ENCODE measurements around the gene CCDC170.
"Not testable (repeated sequence)": the region's sequence is repeated elsewhere in the genome, so short reads cannot be mapped to it uniquely, and the experiment has no call there.

The CCDC170 gene

GRCh38 chr6:151494936-151495320 lies 1.1 kb downstream of the CCDC170 start:
- no peak for DNase-seq

- no peak for DNase-seq
Measured at GRCh38 chr6:151495380-151495779, 1.6 kb downstream of the CCDC170 start.

GRCh38 chr6:151497905-151498304 lies 4.1 kb downstream of the CCDC170 start:
- DNase-seq = no peak

- peak in 1 of 5 donors; percentile 66 for DNase-seq
Measured at GRCh38 chr6:151498327-151498726, 4.5 kb downstream of the CCDC170 start.

- DNase-seq = no peak
Measured at GRCh38 chr6:151499551-151499950, 5.7 kb downstream of the CCDC170 start.

- no peak for DNase-seq
Measured at GRCh38 chr6:151501511-151502136, 7.8 kb downstream of the CCDC170 start.

GRCh38 chr6:151502499-151502898 lies 8.7 kb downstream of the CCDC170 start:
- DNase-seq = no peak

GRCh38 chr6:151506761-151507160 lies 12.9 kb downstream of the CCDC170 start:
- no peak for DNase-seq

GRCh38 chr6:151509048-151509447 lies 15.2 kb downstream of the CCDC170 start:
- DNase-seq = no peak

- DNase-seq = peak in 1 of 5 donors; percentile 35
Measured at GRCh38 chr6:151512481-151512880, 18.7 kb downstream of the CCDC170 start.

GRCh38 chr6:151514000-151514730 lies 20.3 kb downstream of the CCDC170 start:
- DNase-seq = no peak

GRCh38 chr6:151518992-151519391 lies 25.2 kb downstream of the CCDC170 start:
- DNase-seq = not testable (repeated sequence)

- DNase-seq = no peak
Measured at GRCh38 chr6:151523034-151523433, 29.2 kb downstream of the CCDC170 start.

- no peak for DNase-seq
Measured at GRCh38 chr6:151524059-151524458, 30.2 kb downstream of the CCDC170 start.

- no peak for DNase-seq
Measured at GRCh38 chr6:151534576-151534975, 40.8 kb downstream of the CCDC170 start.

GRCh38 chr6:151535476-151536187 lies 41.8 kb downstream of the CCDC170 start:
- no peak for DNase-seq

- no peak for DNase-seq
Measured at GRCh38 chr6:151536188-151536479, 42.3 kb downstream of the CCDC170 start.

GRCh38 chr6:151537556-151537955 lies 43.7 kb downstream of the CCDC170 start:
- no peak for DNase-seq

- no peak for DNase-seq
Measured at GRCh38 chr6:151539506-151540268, 45.9 kb downstream of the CCDC170 start.

GRCh38 chr6:151544453-151544852 lies 50.6 kb downstream of the CCDC170 start:
- no peak for DNase-seq

- not testable (repeated sequence) for DNase-seq
Measured at GRCh38 chr6:151544884-151545283, 51.1 kb downstream of the CCDC170 start.

- no peak for DNase-seq
Measured at GRCh38 chr6:151546941-151547659, 53.3 kb downstream of the CCDC170 start.

- DNase-seq = no peak
Measured at GRCh38 chr6:151548201-151548600, 54.4 kb downstream of the CCDC170 start.
